Activated CD8-positive, alpha-beta memory T cell treated with anti-CD3 and anti-CD28 coated beads for 36 hours (primary cell): ENCODE data around the gene PMM2. TPM values are rescaled to one million over a fixed set of nuclear protein-coding genes. Genes with fewer than 3 reads are reported as not detected.
"Not testable (repeated sequence)": the region's sequence is repeated elsewhere in the genome, so short reads cannot be mapped to it uniquely, and the experiment has no call there.

Experiments used
- CTCF ChIA-PET: fragments of 350-600 bp; sonication (Branson Sonifier 250); formaldehyde crosslinking; loops from one replicate; lab custom pipeline; 2021; ENCODE audit warnings: antibody characterized with exemption; lab: Charles Lee
- POLR2A ChIA-PET: fragments of 350-600 bp; sonication (Branson Sonifier 250); formaldehyde crosslinking; loops from one replicate; lab custom pipeline; 2021; ENCODE audit warnings: antibody characterized with exemption; lab: Charles Lee
- total RNA-seq, 2 experiments: library from RNA; stranded (reverse); gene quantifications; one replicate each; pipeline ENCODE4 v1.2.3, GENCODE V29; 2021

The PMM2 gene
- total RNA-seq, 2 experiments from 2014 or later, result 54.6 to 56.4 TPM

GRCh38 chr16:8776129-8776584 is 21.5 kb upstream of the PMM2 start:
- POLR2A ChIA-PET, result no interaction called here
- CTCF ChIA-PET, result interaction anchor here (0.5 kb wide), 1 partner anchor 81 kb away, joined by 4 read pairs; no protein-coding TSS in a partner anchor

GRCh38 chr16:8777217-8777616 is 20.4 kb upstream of the PMM2 start:
- ChIA-PET CTCF (no interaction called here), POLR2A (no interaction called here)

- CTCF ChIA-PET, result no interaction called here
- POLR2A ChIA-PET, result no interaction called here
Measured at GRCh38 chr16:8781797-8782196, 15.8 kb upstream of the PMM2 start.

- ChIA-PET POLR2A (no interaction called here), CTCF (no interaction called here)
Measured at GRCh38 chr16:8782673-8783072, 15.0 kb upstream of the PMM2 start.

GRCh38 chr16:8785408-8785807 is 12.2 kb upstream of the PMM2 start:
- ChIA-PET CTCF (no interaction called here), POLR2A (no interaction called here)

GRCh38 chr16:8786316-8786715 is 11.3 kb upstream of the PMM2 start:
- CTCF ChIA-PET, result interaction anchor here (1.1 kb wide), 1 partner anchor 150 kb away, joined by 3 read pairs; no protein-coding TSS in a partner anchor
- POLR2A ChIA-PET, result not testable (repeated sequence)

GRCh38 chr16:8788578-8789172 is 9.0 kb upstream of the PMM2 start:
- CTCF ChIA-PET, result no interaction called here
- POLR2A ChIA-PET, result no interaction called here

- ChIA-PET CTCF (no interaction called here), POLR2A (no interaction called here)
Measured at GRCh38 chr16:8795091-8795490, 2.5 kb upstream of the PMM2 start.

GRCh38 chr16:8795818-8796217 is 1.8 kb upstream of the PMM2 start:
- CTCF ChIA-PET, result interaction anchor here (1.0 to 2.1 kb wide), 2 partner anchors 135 to 141 kb away, joined by 3 to 6 read pairs; no protein-coding TSS in a partner anchor
- POLR2A ChIA-PET, result no interaction called here

GRCh38 chr16:8796469-8797363 is 923 bp upstream of the PMM2 start:
- CTCF ChIA-PET, result interaction anchor here (1.0 to 2.1 kb wide), 4 partner anchors 84 to 230 kb away, joined by 3 to 7 read pairs (median 6); no protein-coding TSS in a partner anchor
- POLR2A ChIA-PET, result interaction anchor here (0.5 to 1.0 kb wide), 2 partner anchors 60 to 72 kb away, joined by 3 to 7 read pairs; partner anchors contain the start of gene CARHSP1

GRCh38 chr16:8798174-8798527 is 512 bp downstream of the PMM2 start:
- ChIA-PET POLR2A (interaction anchor here (0.6 to 0.8 kb wide), 2 partner anchors 70 to 159 kb away, joined by 4 to 5 read pairs; partner anchors contain the start of gene CARHSP1), CTCF (interaction anchor here (1.7 kb wide), 1 partner anchor 82 kb away, joined by 6 read pairs; no protein-coding TSS in a partner anchor)

- ChIA-PET CTCF (no interaction called here), POLR2A (interaction anchor here (0.8 kb wide), 1 partner anchor 70 kb away, joined by 4 read pairs; the partner anchor contains the start of gene CARHSP1)
Measured at GRCh38 chr16:8798535-8799157, 1.0 kb downstream of the PMM2 start.

- POLR2A ChIA-PET, result no interaction called here
Measured at GRCh38 chr16:8801701-8802100, 4.1 kb downstream of the PMM2 start.

GRCh38 chr16:8803733-8804132 is 6.1 kb downstream of the PMM2 start:
- CTCF ChIA-PET, result interaction anchor here (0.6 kb wide), 1 partner anchor 81 kb away, joined by 3 read pairs; no protein-coding TSS in a partner anchor

More at GRCh38 chr16:8801701-8802100, 4.1 kb downstream of the PMM2 start:
- CTCF ChIA-PET, result no interaction called here

GRCh38 chr16:8804313-8804712 is 6.7 kb downstream of the PMM2 start:
- ChIA-PET POLR2A (no interaction called here), CTCF (interaction anchor here (0.6 kb wide), 1 partner anchor 80 kb away, joined by 3 read pairs; no protein-coding TSS in a partner anchor)

More at GRCh38 chr16:8803733-8804132, 6.1 kb downstream of the PMM2 start:
- POLR2A ChIA-PET, result not testable (repeated sequence)

GRCh38 chr16:8806272-8806983 is 8.8 kb downstream of the PMM2 start:
- POLR2A ChIA-PET, result no interaction called here
- CTCF ChIA-PET, result interaction anchor here (0.8 kb wide), 1 partner anchor 239 kb away, joined by 4 read pairs; no protein-coding TSS in a partner anchor

- CTCF ChIA-PET, result no interaction called here
Measured at GRCh38 chr16:8807189-8807588, 9.6 kb downstream of the PMM2 start.

GRCh38 chr16:8808009-8808408 is 10.4 kb downstream of the PMM2 start:
- ChIA-PET POLR2A (no interaction called here), CTCF (no interaction called here)

More at GRCh38 chr16:8807189-8807588, 9.6 kb downstream of the PMM2 start:
- POLR2A ChIA-PET, result no interaction called here
